ENCODE data around the gene RIPOR3. TPM values are rescaled to one million over a fixed set of nuclear protein-coding genes. Genes with fewer than 3 reads are reported as not detected.
A peak's percentile ranks its signal among the peaks of the same experiment; 100 is the strongest.

RIPOR3 gene
- total and polyA plus RNA-seq, 2 experiments from 2014 or later, result 3.0 to 4.8 TPM

GRCh38 chr20:50632701-50633100 is 58.6 kb downstream of the RIPOR3 start:
- no peak for DNase-seq (ENCODE audit: low read depth in 1 of 2, low spot score in 1 of 2)
- Histone ChIP-seq H3K27me3 (no peaks in the 10 kb centered on the region), H3K4me3 (no peak overlapping the region), H3K27ac (no peak overlapping the region), H3K9me3 (ENCODE audit: low read depth) (no peaks in the 10 kb centered on the region), H3K36me3 (no peaks in the 10 kb centered on the region), H3K4me1 (ENCODE audit: low read depth) (peaks cover 30% of the 10 kb centered on the region)
- TF ChIP-seq, protein P1, sequence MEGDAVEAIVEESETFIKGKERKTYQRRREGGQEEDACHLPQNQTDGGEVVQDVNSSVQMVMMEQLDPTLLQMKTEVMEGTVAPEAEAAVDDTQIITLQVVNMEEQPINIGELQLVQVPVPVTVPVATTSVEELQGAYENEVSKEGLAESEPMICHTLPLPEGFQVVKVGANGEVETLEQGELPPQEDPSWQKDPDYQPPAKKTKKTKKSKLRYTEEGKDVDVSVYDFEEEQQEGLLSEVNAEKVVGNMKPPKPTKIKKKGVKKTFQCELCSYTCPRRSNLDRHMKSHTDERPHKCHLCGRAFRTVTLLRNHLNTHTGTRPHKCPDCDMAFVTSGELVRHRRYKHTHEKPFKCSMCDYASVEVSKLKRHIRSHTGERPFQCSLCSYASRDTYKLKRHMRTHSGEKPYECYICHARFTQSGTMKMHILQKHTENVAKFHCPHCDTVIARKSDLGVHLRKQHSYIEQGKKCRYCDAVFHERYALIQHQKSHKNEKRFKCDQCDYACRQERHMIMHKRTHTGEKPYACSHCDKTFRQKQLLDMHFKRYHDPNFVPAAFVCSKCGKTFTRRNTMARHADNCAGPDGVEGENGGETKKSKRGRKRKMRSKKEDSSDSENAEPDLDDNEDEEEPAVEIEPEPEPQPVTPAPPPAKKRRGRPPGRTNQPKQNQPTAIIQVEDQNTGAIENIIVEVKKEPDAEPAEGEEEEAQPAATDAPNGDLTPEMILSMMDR (IDR thresholded peaks at IDR 0.05; ENCODE audit: low read depth, low read length), result no peak

- no peaks in the 10 kb centered on the region for H3K36me3 ChIP-seq
- no peaks in the 10 kb centered on the region for H3K27me3 ChIP-seq
- peaks cover 25% of the 10 kb centered on the region for H3K4me1 ChIP-seq (ENCODE audit: low read depth)
- H3K9me3 ChIP-seq (ENCODE audit: low read depth), result no peaks in the 10 kb centered on the region
- H3K4me3 ChIP-seq, result no peak overlapping the region
- TF ChIP-seq, protein P1 (IDR thresholded peaks at IDR 0.05; ENCODE audit: low read depth, low read length), result no peak
- no peak for DNase-seq (ENCODE audit: low read depth in 1 of 2, low spot score in 1 of 2)
- no peak overlapping the region for H3K27ac ChIP-seq
Observed at GRCh38 chr20:50632236-50632635, 59.1 kb downstream of the RIPOR3 start.

- Histone ChIP-seq H3K27ac (no peak overlapping the region), H3K4me3 (no peak overlapping the region), H3K9me3 (ENCODE audit: low read depth) (no peaks in the 10 kb centered on the region), H3K4me1 (ENCODE audit: low read depth) (peaks cover 12% of the 10 kb centered on the region), H3K27me3 (no peaks in the 10 kb centered on the region), H3K36me3 (no peaks in the 10 kb centered on the region)
- TF ChIP-seq, protein P1 (IDR thresholded peaks at IDR 0.05; ENCODE audit: low read depth, low read length), result no peak
- DNase-seq (ENCODE audit: low read depth in 1 of 2, low spot score in 1 of 2), result no peak
Observed at GRCh38 chr20:50630578-50631263, 60.6 kb downstream of the RIPOR3 start.

GRCh38 chr20:50629670-50630045 is 61.7 kb downstream of the RIPOR3 start:
- DNase-seq (ENCODE audit: low read depth in 1 of 2, low spot score in 1 of 2), result no peak
- Histone ChIP-seq H3K27ac (no peak overlapping the region), H3K4me3 (no peak overlapping the region), H3K4me1 (ENCODE audit: low read depth) (peaks cover 12% of the 10 kb centered on the region), H3K36me3 (no peaks in the 10 kb centered on the region), H3K27me3 (no peaks in the 10 kb centered on the region), H3K9me3 (ENCODE audit: low read depth) (no peaks in the 10 kb centered on the region)
- TF ChIP-seq, protein P1 (IDR thresholded peaks at IDR 0.05; ENCODE audit: low read depth, low read length), result no peak

- TF ChIP-seq, protein P1 (IDR thresholded peaks at IDR 0.05; ENCODE audit: low read depth, low read length), result no peak
- peaks cover 12% of the 10 kb centered on the region for H3K4me1 ChIP-seq (ENCODE audit: low read depth)
- no peak overlapping the region for H3K4me3 ChIP-seq
- DNase-seq (ENCODE audit: low read depth in 1 of 2, low spot score in 1 of 2), result no peak
- no peaks in the 10 kb centered on the region for H3K36me3 ChIP-seq
- H3K9me3 ChIP-seq (ENCODE audit: low read depth), result no peaks in the 10 kb centered on the region
- no peaks in the 10 kb centered on the region for H3K27me3 ChIP-seq
- H3K27ac ChIP-seq, result peak overlapping the region; percentile 62
Observed at GRCh38 chr20:50628853-50629669, 62.3 kb downstream of the RIPOR3 start.

All from cardiac muscle cell (in vitro differentiated cells and primary cell).